Transverse colon (tissue), 4 donors: Measurements from ENCODE around the gene PLCXD1. TPM values are rescaled to one million over a fixed set of nuclear protein-coding genes. Genes with fewer than 3 reads are reported as not detected.
"Not testable (repeated sequence)": the region's sequence is repeated elsewhere in the genome, so short reads cannot be mapped to it uniquely, and the experiment has no call there.

Experiments used
- DNase-seq: peaks from one replicate; pipeline ENCODE4 v3.0.0-alpha.2; 2019
- H3K27ac ChIP-seq, 4 donors: fragments of 200-600 bp; sonication (generic); 2 replicates each; pipeline ENCODE4 v1.5.1; 2016 to 2018; ENCODE audit warnings: inconsistent platforms in 4 of 4
- H3K27me3 ChIP-seq: fragments of 200-600 bp; sonication (generic); 2 replicates; pipeline ENCODE4 v1.5.1; 2017; ENCODE audit warnings: inconsistent platforms
- H3K36me3 ChIP-seq, 4 donors: fragments of 200-600 bp; sonication (generic); 2 replicates each; pipeline ENCODE4 v1.5.1; 2017 to 2019; ENCODE audit warnings: inconsistent platforms in 4 of 4
- H3K4me1 ChIP-seq, 4 donors: fragments of 200-600 bp; sonication (generic); 2 replicates each; pipeline ENCODE4 v1.5.1; 2017 to 2020; ENCODE audit warnings: inconsistent platforms in 4 of 4
- H3K4me3 ChIP-seq, 4 donors: fragments of 200-600 bp; sonication (generic); 1 replicate in 1 of 4; 2 replicates in 3 of 4; pipeline versions ENCODE4 v1.5.1 to v1.6.1; 2017 to 2019; ENCODE audit warnings: inconsistent platforms in 4 of 4
- H3K9me3 ChIP-seq, 2 donors: fragments of 200-600 bp; sonication (generic); 2 replicates each; pipeline ENCODE4 v1.5.1; 2017 to 2019; ENCODE audit warnings: inconsistent platforms in 2 of 2
- CTCF ChIP-seq, 5 experiments: fragments of 200-600 bp in 3 of 5; fragments of 450-650 bp in 2 of 5; sonication (generic) in 3 of 5; IDR thresholded peaks; 1 replicate in 2 of 5; 2 replicates in 3 of 5; pipeline ENCODE4 v1.5.1; 2016 to 2017; ENCODE audit warnings: antibody characterized with exemption in 5 of 5, inconsistent platforms in 3 of 5, mild to moderate bottlenecking in 2 of 5, moderate library complexity in 1 of 5
- EP300 ChIP-seq: sonication (generic); formaldehyde crosslinking; IDR thresholded peaks from one replicate; pipeline ENCODE4 v1.6.1; 2017; ENCODE audit warnings: antibody characterized with exemption, low read depth
- POLR2A ChIP-seq: fragments of 450-650 bp; IDR thresholded peaks from one replicate; pipeline ENCODE4 v1.6.1; 2016; ENCODE audit warnings: antibody characterized with exemption, mild to moderate bottlenecking, moderate library complexity
- POLR2AphosphoS5 ChIP-seq, 3 donors: sonication (generic); formaldehyde crosslinking; IDR thresholded peaks; one replicate each; pipeline ENCODE4 v1.6.1; 2016; ENCODE audit warnings: antibody characterized with exemption in 3 of 3
- WGBS, 2 donors: methylation state at CpG; one replicate each; pipeline ENCODE4 v1.1.5; 2018; ENCODE audit warnings: low coverage in 1 of 2; 5-methylcytosine and 5-hydroxymethylcytosine counted together
- in situ Hi-C, 4 donors: fragments of 200-750 bp; cut with MboI; loops; one replicate each; pipeline versions ENCODE4 v1.15.0 to v1.15.1; 2017; ENCODE audit warnings: low sequenced_read_pairs in 3 of 4, low pct_ligation_motif_present in 1 of 4, low pct_unique_long_range_greater_than_20kb in 1 of 4
- intact Hi-C: fragments of 100-400 bp; cut with DNase I; formaldehyde crosslinking; loops from one replicate; pipeline ENCODE4 v1.15.1; 2023; ENCODE audit warnings: low total_unique reads
- total RNA-seq, 4 donors: library from RNA; depleted of rRNA; stranded (reverse); fragments of >200 nt; gene quantifications; one replicate each; pipeline ENCODE4 v1.1.0, GENCODE V29; 2016

The PLCXD1 gene
- total RNA-seq, 4 donors from 2014 or later = 3.8 to 21.3 (median 13.8) TPM

GRCh38 chrX:295136-295535, 14.0 kb downstream of the PLCXD1 start:
- in situ Hi-C loops = no loop called here
- Histone ChIP-seq H3K36me3 (peaks cover 0 to 20% (median 4%) of the 10 kb centered on the region in 4 donors), H3K4me1 (no peaks in the 10 kb centered on the region)

GRCh38 chrX:298993-299392, 17.8 kb downstream of the PLCXD1 start:
- DNase-seq = no peak
- WGBS, 2 donors = 93 to 97% methylated on average over 3 to 36 of the region's 36 CpGs
- Histone ChIP-seq H3K36me3 (peaks cover 0 to 16% (median 0%) of the 10 kb centered on the region in 4 donors), H3K4me1 (no peaks in the 10 kb centered on the region), H3K27ac (no peak overlapping the region), H3K4me3 (no peak overlapping the region), H3K9me3 (no peaks in the 10 kb centered on the region), H3K27me3 (no peaks in the 10 kb centered on the region)
- in situ Hi-C loops (no loop called here), intact Hi-C loops (no loop called here)
- TF ChIP-seq POLR2AphosphoS5 (IDR thresholded peaks at IDR 0.05) (no peak), EP300 (no peak), CTCF (IDR thresholded peaks at IDR 0.05) (no peak), POLR2A (no peak)

More at GRCh38 chrX:295136-295535, 14.0 kb downstream of the PLCXD1 start:
- 92 to 95% methylated on average over 18 to 21 of the region's 21 CpGs for WGBS, 2 donors
- no peak for DNase-seq
- H3K9me3 ChIP-seq = no peaks in the 10 kb centered on the region
- no peak overlapping the region for H3K27ac ChIP-seq
- no peak overlapping the region for H3K4me3 ChIP-seq
- intact Hi-C loops = no loop called here
- H3K27me3 ChIP-seq = no peaks in the 10 kb centered on the region
- TF ChIP-seq CTCF (IDR thresholded peaks at IDR 0.05) = no peak
- no peak for TF ChIP-seq POLR2AphosphoS5 (IDR thresholded peaks at IDR 0.05)

- H3K9me3 ChIP-seq = no peaks in the 10 kb centered on the region
- H3K27me3 ChIP-seq = no peaks in the 10 kb centered on the region
- peaks cover 0 to 14% (median 3%) of the 10 kb centered on the region in 4 donors for H3K36me3 ChIP-seq
- H3K27ac ChIP-seq = no peak overlapping the region
- in situ Hi-C loops (no loop called here), intact Hi-C loops (no loop called here)
- H3K4me3 ChIP-seq = no peak overlapping the region
- no peak for DNase-seq
- H3K4me1 ChIP-seq = no peaks in the 10 kb centered on the region
- no peak for TF ChIP-seq EP300
- no peak for TF ChIP-seq POLR2A
- no peak for TF ChIP-seq CTCF (IDR thresholded peaks at IDR 0.05)
- TF ChIP-seq POLR2AphosphoS5 (IDR thresholded peaks at IDR 0.05) = no peak
- WGBS, 2 donors = 91 to 95% methylated on average over 8 of the region's 8 CpGs
Measured at GRCh38 chrX:300334-300733, 19.2 kb downstream of the PLCXD1 start.

- Histone ChIP-seq H3K27me3 (no peaks in the 10 kb centered on the region), H3K4me3 (no peak overlapping the region), H3K9me3 (no peaks in the 10 kb centered on the region), H3K36me3 (peaks cover 0 to 19% (median 8%) of the 10 kb centered on the region in 4 donors), H3K27ac (no peak overlapping the region), H3K4me1 (no peaks in the 10 kb centered on the region)
- no peak for DNase-seq
- no peak for TF ChIP-seq POLR2AphosphoS5 (IDR thresholded peaks at IDR 0.05)
- no peak for TF ChIP-seq EP300
- TF ChIP-seq CTCF (IDR thresholded peaks at IDR 0.05) = no peak
- TF ChIP-seq POLR2A = no peak
- intact Hi-C loops (no loop called here), in situ Hi-C loops (no loop called here)
- 96 to 100% methylated on average over 3 to 18 of the region's 19 CpGs for WGBS, 2 donors
Measured at GRCh38 chrX:302975-303374, 21.8 kb downstream of the PLCXD1 start.

GRCh38 chrX:305781-306613, 24.8 kb downstream of the PLCXD1 start:
- H3K9me3 ChIP-seq, in situ Hi-C loops, H3K27me3 ChIP-seq, H3K4me3 ChIP-seq, H3K4me1 ChIP-seq, intact Hi-C loops, H3K27ac ChIP-seq, DNase-seq: not testable (repeated sequence)
- H3K36me3 ChIP-seq = peaks cover 0 to 30% (median 13%) of the 10 kb centered on the region in 4 donors
- 99 to 100% methylated on average over 2 to 12 of the region's 12 CpGs for WGBS, 2 donors

- in situ Hi-C loops, H3K27ac ChIP-seq, H3K27me3 ChIP-seq, DNase-seq, H3K4me1 ChIP-seq, H3K4me3 ChIP-seq, H3K9me3 ChIP-seq, intact Hi-C loops: not testable (repeated sequence)
- WGBS, 2 donors = 98% methylated on average over 3 of the region's 3 CpGs; no CpG with 5 or more reads in 1 of the 2 donors
- peaks cover 0 to 34% (median 16%) of the 10 kb centered on the region in 4 donors for H3K36me3 ChIP-seq
Measured at GRCh38 chrX:306614-307251, 25.6 kb downstream of the PLCXD1 start.
